ENCODE data around the gene NUP88. TPM values are rescaled to one million over a fixed set of nuclear protein-coding genes. Genes with fewer than 3 reads are reported as not detected.

NUP88 gene
- total RNA-seq, 1 donor from 2014 or later = 36.7 TPM

- ATAC-seq (no peak), DNase-seq (no peak)
- TF ChIP-seq CTCF (IDR thresholded peaks at IDR 0.05) = no peak
- Histone ChIP-seq H3K27ac (no peak overlapping the region), H3K9me3 (no peaks in the 10 kb centered on the region), H3K4me3 (no peak overlapping the region), H3K36me3 (peaks cover 98% of the 10 kb centered on the region), H3K27me3 (ENCODE audit: low read depth) (no peaks in the 10 kb centered on the region), H3K4me1 (no peaks in the 10 kb centered on the region)
- intact Hi-C loops (cut with DNase I) = no loop called here
Measured at GRCh38 chr17:5355421-5356129, 63.9 kb downstream of the NUP88 start.

GRCh38 chr17:5354886-5355415, 64.5 kb downstream of the NUP88 start:
- peaks cover 97% of the 10 kb centered on the region for H3K36me3 ChIP-seq
- intact Hi-C loops (cut with DNase I) = no loop called here
- no peak overlapping the region for H3K27ac ChIP-seq
- H3K9me3 ChIP-seq = no peaks in the 10 kb centered on the region
- H3K4me3 ChIP-seq = no peak overlapping the region
- H3K4me1 ChIP-seq = no peaks in the 10 kb centered on the region
- no peaks in the 10 kb centered on the region for H3K27me3 ChIP-seq (ENCODE audit: low read depth)
- DNase-seq = no peak
- TF ChIP-seq CTCF (IDR thresholded peaks at IDR 0.05) = no peak
- no peak for ATAC-seq

GRCh38 chr17:5354310-5354709, 65.2 kb downstream of the NUP88 start:
- no peaks in the 10 kb centered on the region for H3K9me3 ChIP-seq
- H3K36me3 ChIP-seq = peaks cover 93% of the 10 kb centered on the region
- intact Hi-C loops (cut with DNase I) = no loop called here

GRCh38 chr17:5352681-5353289, 66.7 kb downstream of the NUP88 start:
- intact Hi-C loops (cut with DNase I) = no loop called here
- H3K27ac ChIP-seq = no peak overlapping the region
- DNase-seq (no peak), ATAC-seq (no peak)
- no peak for TF ChIP-seq CTCF (IDR thresholded peaks at IDR 0.05)
- peaks cover 93% of the 10 kb centered on the region for H3K36me3 ChIP-seq
- no peaks in the 10 kb centered on the region for H3K4me1 ChIP-seq
- no peak overlapping the region for H3K4me3 ChIP-seq
- H3K27me3 ChIP-seq (ENCODE audit: low read depth) = no peaks in the 10 kb centered on the region
- no peaks in the 10 kb centered on the region for H3K9me3 ChIP-seq

More at GRCh38 chr17:5354310-5354709, 65.2 kb downstream of the NUP88 start:
- ATAC-seq = no peak
- TF ChIP-seq CTCF (IDR thresholded peaks at IDR 0.05) = no peak
- H3K27ac ChIP-seq = no peak overlapping the region
- H3K27me3 ChIP-seq (ENCODE audit: low read depth) = no peaks in the 10 kb centered on the region
- no peak overlapping the region for H3K4me3 ChIP-seq
- DNase-seq = no peak
- H3K4me1 ChIP-seq = no peaks in the 10 kb centered on the region

GRCh38 chr17:5344914-5345313, 74.5 kb downstream of the NUP88 start:
- intact Hi-C loops (cut with DNase I) = no loop called here
- Histone ChIP-seq H3K4me1 (no peaks in the 10 kb centered on the region), H3K9me3 (no peaks in the 10 kb centered on the region), H3K27me3 (ENCODE audit: low read depth) (no peaks in the 10 kb centered on the region), H3K4me3 (no peak overlapping the region), H3K36me3 (peaks cover 52% of the 10 kb centered on the region), H3K27ac (no peak overlapping the region)
- TF ChIP-seq CTCF (IDR thresholded peaks at IDR 0.05) = no peak
- ATAC-seq = no peak
- DNase-seq = no peak

Other genes with a start within 250 kb of the NUP88 start
- gene ZNF594, start 227.8 kb downstream of the NUP88 start, total RNA-seq = 8.7 TPM
- gene SCIMP, start 184.8 kb downstream of the NUP88 start, total RNA-seq = 35.5 TPM
- 44.2 TPM for gene RABEP1, start 137.4 kb downstream of the NUP88 start, total RNA-seq
- gene RPAIN, start 520 bp upstream of the NUP88 start, total RNA-seq = 37.2 TPM
- gene C1QBP, start 19.5 kb upstream of the NUP88 start, total RNA-seq = 57.5 TPM
- gene DHX33, start 49.3 kb upstream of the NUP88 start, total RNA-seq = 10.2 TPM
- 59.3 TPM for gene DERL2, start 66.5 kb upstream of the NUP88 start, total RNA-seq
- gene MIS12, start 66.9 kb upstream of the NUP88 start, total RNA-seq = 16.1 TPM
- gene NLRP1, start 164.8 kb upstream of the NUP88 start, total RNA-seq = 40.3 TPM

Measured in lower lobe of right lung (tissue), 2 donors.